Mesothelial cell of epicardium (in vitro differentiated cells): ENCODE data around the gene FXYD2. TPM values are rescaled to one million over a fixed set of nuclear protein-coding genes. Genes with fewer than 3 reads are reported as not detected.

Experiments used
- DNase-seq, 2 experiments: peaks; one replicate each; pipeline ENCODE4 v3.0.0; 2021; ENCODE audit warnings: low spot score in 2 of 2; ENCODE audit not compliant: unreplicated experiment in 2 of 2
- H3K27ac Mint-ChIP-seq: 2 replicates; pipeline ENCODE4 v1.8.0; 2021; ENCODE audit warnings: mixed read lengths
- H3K27me3 Mint-ChIP-seq: 2 replicates; pipeline ENCODE4 v1.8.0; 2021; ENCODE audit warnings: low read depth, mixed read lengths
- H3K36me3 Mint-ChIP-seq: 2 replicates; pipeline ENCODE4 v1.8.0; 2021; ENCODE audit warnings: mixed read lengths
- H3K4me1 Mint-ChIP-seq: 2 replicates; pipeline ENCODE4 v1.8.0; 2021; ENCODE audit warnings: mixed read lengths
- H3K4me3 Mint-ChIP-seq: 2 replicates; pipeline ENCODE4 v1.8.0; 2021; ENCODE audit warnings: mild to moderate bottlenecking, moderate library complexity, mixed read lengths
- H3K9me3 Mint-ChIP-seq: 2 replicates; pipeline ENCODE4 v1.8.0; 2021; ENCODE audit warnings: mixed read lengths
- CTCF ChIP-seq: fragments of 200-600 bp; sonication (generic); IDR thresholded peaks from one replicate; pipeline ENCODE4 v1.5.0; 2021; ENCODE audit warnings: antibody characterized with exemption; ENCODE audit not compliant: unreplicated experiment
- total RNA-seq: library from RNA; stranded (reverse); gene quantifications from 3 replicates; pipeline ENCODE4 v1.2.1, GENCODE V29; 2021

Gene FXYD2
- total RNA-seq, 1 donor from 2014 or later = 6.3 TPM

GRCh38 chr11:117832511-117832910 is 8.0 kb upstream of the FXYD2 start:
- Mint-ChIP-seq H3K36me3 (peaks cover 11% of the 10 kb centered on the region), H3K27ac (no peak overlapping the region), H3K4me3 (no peak overlapping the region), H3K27me3 (peaks cover 8% of the 10 kb centered on the region), H3K4me1 (peaks cover 23% of the 10 kb centered on the region), H3K9me3 (no peaks in the 10 kb centered on the region)
- peak in 1 of 2 experiments; percentile 11 for DNase-seq
- no peak for TF ChIP-seq CTCF

GRCh38 chr11:117831661-117832415 is 7.3 kb upstream of the FXYD2 start:
- Mint-ChIP-seq H3K4me3 (no peak overlapping the region), H3K9me3 (no peaks in the 10 kb centered on the region), H3K36me3 (peaks cover 10% of the 10 kb centered on the region), H3K27ac (no peak overlapping the region), H3K27me3 (peaks cover 8% of the 10 kb centered on the region), H3K4me1 (peaks cover 23% of the 10 kb centered on the region)
- TF ChIP-seq CTCF = no peak
- DNase-seq = peak in 1 of 2 experiments; percentile 29

- no peak overlapping the region for H3K27ac Mint-ChIP-seq
- no peak overlapping the region for H3K4me3 Mint-ChIP-seq
- DNase-seq = peak in 1 of 2 experiments; percentile 31
- no peak for TF ChIP-seq CTCF
- peaks cover 10% of the 10 kb centered on the region for H3K36me3 Mint-ChIP-seq
- peaks cover 12% of the 10 kb centered on the region for H3K27me3 Mint-ChIP-seq
- H3K4me1 Mint-ChIP-seq = peaks cover 23% of the 10 kb centered on the region
- H3K9me3 Mint-ChIP-seq = no peaks in the 10 kb centered on the region
Measured at GRCh38 chr11:117830674-117831351, 6.3 kb upstream of the FXYD2 start.

GRCh38 chr11:117830072-117830471 is 5.5 kb upstream of the FXYD2 start:
- Mint-ChIP-seq H3K36me3 (peaks cover 4% of the 10 kb centered on the region), H3K9me3 (no peaks in the 10 kb centered on the region), H3K27me3 (peaks cover 18% of the 10 kb centered on the region), H3K27ac (no peak overlapping the region), H3K4me3 (no peak overlapping the region), H3K4me1 (peaks cover 23% of the 10 kb centered on the region)
- TF ChIP-seq CTCF = no peak
- peak in 1 of 2 experiments; percentile 11 for DNase-seq

GRCh38 chr11:117829369-117829725 is 4.8 kb upstream of the FXYD2 start:
- TF ChIP-seq CTCF = no peak
- no peak overlapping the region for H3K27ac Mint-ChIP-seq
- H3K9me3 Mint-ChIP-seq = no peaks in the 10 kb centered on the region
- peaks cover 24% of the 10 kb centered on the region for H3K27me3 Mint-ChIP-seq
- peak in 1 of 2 experiments; percentile 36 for DNase-seq
- H3K36me3 Mint-ChIP-seq = no peaks in the 10 kb centered on the region
- no peak overlapping the region for H3K4me3 Mint-ChIP-seq
- peaks cover 28% of the 10 kb centered on the region for H3K4me1 Mint-ChIP-seq
